OCI-LY7 (cell line): Measurements from ENCODE around the gene GPATCH8. TPM values are rescaled to one million over a fixed set of nuclear protein-coding genes. Genes with fewer than 3 reads are reported as not detected.

ENCODE experiments used
- BruUV-seq: library from RNA; stranded (reverse); fragments of 400-500 nt; replicated peaks from 2 replicates; lab custom pipeline; 2021; lab: Mats Ljungman, UMichigan
- CTCF ChIA-PET: fragments of 300-600 bp; sonication (Branson Sonifier 250); formaldehyde crosslinking; loops from one replicate; lab custom pipeline; 2022; ENCODE audit warnings: antibody characterized with exemption; ENCODE audit not compliant: unreplicated experiment; lab: Charles Lee
- POLR2A ChIA-PET: fragments of 300-600 bp; sonication (Branson Sonifier 250); formaldehyde crosslinking; loops from one replicate; lab custom pipeline; 2022; ENCODE audit warnings: antibody characterized with exemption; lab: Charles Lee
- DNase-seq: peaks from one replicate; pipeline ENCODE4 v3.0.0-alpha.2; 2015; ENCODE audit warnings: low spot score
- H2AFZ ChIP-seq: fragments of 200-600 bp; sonication (generic), shearing (Covaris generic); 2 replicates; pipeline ENCODE4 v1.6.1; 2014; ENCODE audit warnings: mild to moderate bottlenecking, antibody characterized with exemption, low read length, moderate library complexity
- H3K27ac ChIP-seq: fragments of 200-600 bp; sonication (generic); 2 replicates; pipeline ENCODE4 v1.5.1; 2014; ENCODE audit warnings: mixed run types, low read depth, mild to moderate bottlenecking, moderate library complexity, low read length, inconsistent platforms; ENCODE audit not compliant: poor library complexity, severe bottlenecking
- H3K36me3 ChIP-seq: fragments of 200-600 bp; sonication (generic); 2 replicates; pipeline ENCODE4 v1.6.1; 2014; ENCODE audit warnings: mild to moderate bottlenecking, antibody characterized with exemption, low read length, moderate library complexity, mixed read lengths; ENCODE audit not compliant: insufficient read depth
- H3K4me1 ChIP-seq: fragments of 200-600 bp; sonication (generic); 2 replicates; pipeline ENCODE4 v1.5.1; 2014; ENCODE audit warnings: mild to moderate bottlenecking, low read length; ENCODE audit not compliant: insufficient read depth, poor library complexity, severe bottlenecking
- H3K4me2 ChIP-seq: fragments of 200-600 bp; sonication (generic); 2 replicates; pipeline ENCODE4 v1.6.1; 2014; ENCODE audit warnings: mild to moderate bottlenecking, low read length
- H3K4me3 ChIP-seq: fragments of 200-600 bp; sonication (generic); 2 replicates; pipeline ENCODE4 v1.5.1; 2014; ENCODE audit warnings: mild to moderate bottlenecking, low read depth, low read length; ENCODE audit not compliant: poor library complexity, severe bottlenecking
- H3K79me2 ChIP-seq: fragments of 200-600 bp; sonication (generic); 2 replicates; pipeline ENCODE4 v1.6.1; 2016; ENCODE audit warnings: low read depth, mild to moderate bottlenecking, low read length, moderate library complexity, mixed read lengths; ENCODE audit not compliant: insufficient read depth
- H3K9me2 ChIP-seq: fragments of 200-600 bp; sonication (generic); 2 replicates; pipeline ENCODE4 v1.6.1; 2016; ENCODE audit warnings: mild to moderate bottlenecking, low read length, mixed read lengths; ENCODE audit not compliant: insufficient read depth
- H3K9me3 ChIP-seq: fragments of 200-600 bp; sonication (generic); 2 replicates; pipeline ENCODE4 v1.6.1; 2014; ENCODE audit warnings: mild to moderate bottlenecking, mixed run types, low read length, mixed read lengths
- H4K20me1 ChIP-seq: fragments of 200-600 bp; sonication (generic); 2 replicates; pipeline ENCODE4 v1.6.1; 2014; ENCODE audit warnings: mild to moderate bottlenecking, antibody characterized with exemption, low read length, moderate library complexity, mixed read lengths; ENCODE audit not compliant: insufficient read depth
- EZH2phosphoT487 ChIP-seq: fragments of 200-600 bp; sonication (generic); IDR thresholded peaks from 2 replicates; pipeline ENCODE4 v1.6.1; 2018; ENCODE audit warnings: low read depth, borderline replicate concordance, mild to moderate bottlenecking, mixed run types, antibody characterized with exemption, low read length, moderate library complexity, mixed read lengths
- intact Hi-C: fragments of 100-400 bp; cut with micrococcal nuclease; formaldehyde crosslinking; loops from one replicate; pipeline ENCODE4 v1.10.0; 2022; ENCODE audit not compliant: unreplicated experiment
- total RNA-seq, 2 experiments: library from RNA; depleted of rRNA in 1 of 2; stranded (reverse); fragments of >200 nt in 1 of 2; shearing (Covaris generic) in 1 of 2; gene quantifications; 2 replicates each; pipeline ENCODE4 v1.2.3, GENCODE V29; 2014 to 2022
- TF ChIP-seq, protein P1 (sequence below): fragments of 200-600 bp; sonication (generic); conservative IDR thresholded peaks from 2 replicates; pipeline ENCODE4 v1.5.1; 2014; ENCODE audit warnings: mild to moderate bottlenecking, antibody characterized with exemption, low read length, moderate library complexity, mixed read lengths

The GPATCH8 gene
- total RNA-seq, 2 experiments from 2014 or later = 24.7 to 61.1 TPM

DNA sequence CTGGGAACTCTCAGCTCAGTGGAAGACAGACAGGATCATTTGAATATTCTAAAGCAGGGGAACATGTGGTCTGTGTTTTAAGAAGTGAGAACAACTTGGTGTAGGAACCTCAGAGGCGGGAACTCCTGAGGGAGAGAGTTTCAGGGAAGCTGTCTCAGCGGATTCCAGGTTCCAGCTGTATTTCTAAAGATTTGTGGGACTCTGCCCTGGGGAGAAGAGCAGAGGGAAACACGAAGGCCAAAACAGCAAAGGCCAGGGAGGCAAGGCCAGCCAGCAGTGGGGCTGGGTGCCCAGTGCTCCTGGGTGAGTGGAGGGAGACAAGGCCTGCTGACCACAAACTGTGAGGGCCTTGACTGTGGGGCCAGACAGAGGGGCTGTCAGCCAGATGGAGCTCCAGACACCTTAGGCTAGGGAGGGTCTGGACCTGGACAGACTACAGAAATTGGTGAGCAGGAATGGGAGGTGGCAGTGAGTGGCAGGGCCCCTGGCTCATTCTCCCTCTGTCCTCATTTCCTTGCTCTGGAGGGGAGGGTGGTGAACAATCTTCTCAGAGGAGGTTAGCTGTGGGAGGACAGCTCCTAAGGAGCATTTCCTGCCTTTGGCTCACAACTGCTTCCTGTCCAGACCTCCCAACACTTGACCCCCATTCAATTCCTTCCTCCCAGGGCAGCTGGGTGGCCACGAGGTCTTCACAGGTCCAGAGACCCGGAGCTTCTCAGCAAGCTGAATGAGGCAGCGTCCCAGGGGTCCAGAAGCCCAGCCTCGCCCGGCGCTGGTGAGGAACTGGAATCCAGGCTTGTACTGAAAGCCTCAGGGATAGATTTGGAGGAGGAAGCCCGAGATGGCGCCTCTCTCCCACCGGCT, 33.1 kb upstream of the GPATCH8 start:
- no peaks in the 10 kb centered on the region for H3K79me2 ChIP-seq
- no peak for DNase-seq
- no peak for TF ChIP-seq EZH2phosphoT487
- TF ChIP-seq, protein P1, sequence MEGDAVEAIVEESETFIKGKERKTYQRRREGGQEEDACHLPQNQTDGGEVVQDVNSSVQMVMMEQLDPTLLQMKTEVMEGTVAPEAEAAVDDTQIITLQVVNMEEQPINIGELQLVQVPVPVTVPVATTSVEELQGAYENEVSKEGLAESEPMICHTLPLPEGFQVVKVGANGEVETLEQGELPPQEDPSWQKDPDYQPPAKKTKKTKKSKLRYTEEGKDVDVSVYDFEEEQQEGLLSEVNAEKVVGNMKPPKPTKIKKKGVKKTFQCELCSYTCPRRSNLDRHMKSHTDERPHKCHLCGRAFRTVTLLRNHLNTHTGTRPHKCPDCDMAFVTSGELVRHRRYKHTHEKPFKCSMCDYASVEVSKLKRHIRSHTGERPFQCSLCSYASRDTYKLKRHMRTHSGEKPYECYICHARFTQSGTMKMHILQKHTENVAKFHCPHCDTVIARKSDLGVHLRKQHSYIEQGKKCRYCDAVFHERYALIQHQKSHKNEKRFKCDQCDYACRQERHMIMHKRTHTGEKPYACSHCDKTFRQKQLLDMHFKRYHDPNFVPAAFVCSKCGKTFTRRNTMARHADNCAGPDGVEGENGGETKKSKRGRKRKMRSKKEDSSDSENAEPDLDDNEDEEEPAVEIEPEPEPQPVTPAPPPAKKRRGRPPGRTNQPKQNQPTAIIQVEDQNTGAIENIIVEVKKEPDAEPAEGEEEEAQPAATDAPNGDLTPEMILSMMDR = no peak
- no peaks in the 10 kb centered on the region for H3K36me3 ChIP-seq
- peaks cover 14% of the 10 kb centered on the region for H3K4me1 ChIP-seq
- H3K27ac ChIP-seq = no peak overlapping the region
- no TSS peak for BruUV-seq
- H4K20me1 ChIP-seq = no peaks in the 10 kb centered on the region
- no peaks in the 10 kb centered on the region for H3K9me2 ChIP-seq
- no peak overlapping the region for H3K4me2 ChIP-seq
- CTCF ChIA-PET = no interaction called here
- peak overlapping the region; percentile 40; the same call in 1 of the 2 replicates for H2AFZ ChIP-seq
- POLR2A ChIA-PET = interaction anchor here (0.9 to 1.4 kb wide), 3 partner anchors 10 to 145 kb away, joined by 3 to 4 read pairs (median 4); partner anchors contain the start of gene FZD2
- H3K4me3 ChIP-seq = no peak overlapping the region
- intact Hi-C loops = no loop called here
- no peaks in the 10 kb centered on the region for H3K9me3 ChIP-seq

DNA sequence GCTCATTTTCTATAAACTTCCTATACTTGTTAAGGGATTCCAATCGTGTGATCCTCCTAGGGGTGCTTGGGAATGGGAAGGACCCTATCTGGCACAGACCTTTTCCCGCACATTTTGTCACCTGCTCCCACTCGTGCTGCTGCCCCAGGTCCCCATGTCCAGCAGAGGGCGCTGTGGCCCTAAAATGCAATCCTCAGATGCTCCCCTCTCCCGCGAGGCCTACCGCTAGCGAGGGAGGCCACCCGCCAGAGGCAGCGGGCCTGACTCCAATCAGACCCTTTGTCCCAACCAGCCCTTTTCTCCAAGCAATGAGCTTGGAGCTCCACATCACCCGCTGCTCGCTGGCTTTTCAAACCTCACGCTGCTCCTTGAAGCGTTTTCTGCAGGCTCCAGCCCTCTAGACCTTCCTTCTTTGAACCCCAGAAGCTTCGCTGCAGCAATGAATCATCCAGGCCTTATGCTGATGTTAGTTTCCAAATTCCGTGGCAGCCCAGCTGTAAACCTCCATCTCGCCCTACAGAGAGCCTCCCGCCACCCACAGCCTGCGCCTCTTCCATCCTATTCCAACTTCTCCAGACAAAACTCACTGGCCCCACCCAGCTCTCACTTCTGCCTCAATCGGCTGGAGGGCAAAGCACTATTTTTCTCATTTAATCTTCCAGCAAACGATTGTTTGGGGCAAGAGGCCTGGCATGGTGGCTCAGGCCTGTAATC, 30.5 kb upstream of the GPATCH8 start:
- Histone ChIP-seq H3K4me3 (no peak overlapping the region), H4K20me1 (no peaks in the 10 kb centered on the region), H3K9me3 (no peaks in the 10 kb centered on the region), H3K4me1 (peaks cover 14% of the 10 kb centered on the region), H3K4me2 (no peak overlapping the region), H3K9me2 (no peaks in the 10 kb centered on the region), H3K36me3 (no peaks in the 10 kb centered on the region), H3K79me2 (no peaks in the 10 kb centered on the region), H2AFZ (peak overlapping the region; percentile 93; the same call in 1 of the 2 replicates), H3K27ac (no peak overlapping the region)
- DNase-seq = peak; percentile 90
- POLR2A ChIA-PET = interaction anchor here (0.6 kb wide), 1 partner anchor 137 kb away, joined by 3 read pairs; no protein-coding TSS in a partner anchor
- intact Hi-C loops = loop anchor here (1.0 to 5.0 kb wide), 3 partner anchors 49 to 139 kb away; no protein-coding TSS in a partner anchor
- CTCF ChIA-PET = interaction anchor here (0.6 to 1.2 kb wide), 3 partner anchors 11 to 124 kb away, joined by 3 to 4 read pairs (median 3); no protein-coding TSS in a partner anchor
- no TSS peak for BruUV-seq
- TF ChIP-seq EZH2phosphoT487 = no peak
- TF ChIP-seq, protein P1 = peak; percentile 97
